Measurements from ENCODE around the gene GABRA5.

Gene GABRA5

GRCh38 chr15:26852980-26853379 lies 13.9 kb upstream of the GABRA5 start:
- Histone ChIP-seq H3K27ac (no peak overlapping the region), H3K4me1 (no peaks in the 10 kb centered on the region), H3K4me2 (ENCODE audit: low read length) (no peak overlapping the region), H3K4me3 (ENCODE audit: low read depth, low read length) (no peak overlapping the region), H3K9ac (no peak overlapping the region), H3K27me3 (ENCODE audit: control insufficient read depth, insufficient read depth, low read length) (no peaks in the 10 kb centered on the region), H2AFZ (no peak overlapping the region), H3K36me3 (ENCODE audit: control insufficient read depth, insufficient read depth, low read length) (no peaks in the 10 kb centered on the region), H3K9me3 (ENCODE audit: control insufficient read depth, low read length) (no peaks in the 10 kb centered on the region), H3K79me2 (no peaks in the 10 kb centered on the region)
- TF ChIP-seq CTCF (IDR thresholded peaks at IDR 0.05): no peak

- Histone ChIP-seq H2AFZ (no peak overlapping the region), H3K36me3 (ENCODE audit: control insufficient read depth, insufficient read depth, low read length) (no peaks in the 10 kb centered on the region), H3K4me3 (ENCODE audit: low read depth, low read length) (no peak overlapping the region), H3K4me2 (ENCODE audit: low read length) (no peak overlapping the region), H3K9ac (no peak overlapping the region), H3K4me1 (no peaks in the 10 kb centered on the region), H3K9me3 (ENCODE audit: control insufficient read depth, low read length) (no peaks in the 10 kb centered on the region), H3K27ac (no peak overlapping the region), H3K79me2 (no peaks in the 10 kb centered on the region), H3K27me3 (ENCODE audit: control insufficient read depth, insufficient read depth, low read length) (no peaks in the 10 kb centered on the region)
- no peak for TF ChIP-seq CTCF (IDR thresholded peaks at IDR 0.05)
Observed at GRCh38 chr15:26854435-26854834, 12.4 kb upstream of the GABRA5 start.

- no peak overlapping the region for H3K27ac ChIP-seq
- no peaks in the 10 kb centered on the region for H3K4me1 ChIP-seq
- H3K36me3 ChIP-seq (ENCODE audit: control insufficient read depth, insufficient read depth, low read length): no peaks in the 10 kb centered on the region
- no peaks in the 10 kb centered on the region for H3K9me3 ChIP-seq (ENCODE audit: control insufficient read depth, low read length)
- peak; percentile 50 for TF ChIP-seq CTCF (IDR thresholded peaks at IDR 0.05)
- no peak overlapping the region for H2AFZ ChIP-seq
- H3K27me3 ChIP-seq (ENCODE audit: control insufficient read depth, insufficient read depth, low read length): peaks cover 4% of the 10 kb centered on the region
- no peaks in the 10 kb centered on the region for H3K79me2 ChIP-seq
- H3K9ac ChIP-seq: no peak overlapping the region
- no peak overlapping the region for H3K4me3 ChIP-seq (ENCODE audit: low read depth, low read length)
- no peak overlapping the region for H3K4me2 ChIP-seq (ENCODE audit: low read length)
Observed at GRCh38 chr15:26864664-26865191, 2.1 kb upstream of the GABRA5 start.

- H3K9ac ChIP-seq: no peak overlapping the region
- H3K36me3 ChIP-seq (ENCODE audit: control insufficient read depth, insufficient read depth, low read length): no peaks in the 10 kb centered on the region
- H3K79me2 ChIP-seq: no peaks in the 10 kb centered on the region
- no peak overlapping the region for H3K27ac ChIP-seq
- TF ChIP-seq CTCF (IDR thresholded peaks at IDR 0.05): no peak
- no peaks in the 10 kb centered on the region for H3K9me3 ChIP-seq (ENCODE audit: control insufficient read depth, low read length)
- H3K27me3 ChIP-seq (ENCODE audit: control insufficient read depth, insufficient read depth, low read length): peaks cover 4% of the 10 kb centered on the region
- H3K4me3 ChIP-seq (ENCODE audit: low read depth, low read length): no peak overlapping the region
- H3K4me1 ChIP-seq: no peaks in the 10 kb centered on the region
- peak overlapping the region; percentile 42 for H2AFZ ChIP-seq
- peak overlapping the region; percentile 17 for H3K4me2 ChIP-seq (ENCODE audit: low read length)
Observed at GRCh38 chr15:26867200-26868007, 542 bp downstream of the GABRA5 start.

All from parathyroid adenoma (tissue), 2 donors.